Measurements from ENCODE around the gene TEPSIN.
"Not testable (repeated sequence)": the region's sequence is repeated elsewhere in the genome, so short reads cannot be mapped to it uniquely, and the experiment has no call there.

Gene TEPSIN

DNA sequence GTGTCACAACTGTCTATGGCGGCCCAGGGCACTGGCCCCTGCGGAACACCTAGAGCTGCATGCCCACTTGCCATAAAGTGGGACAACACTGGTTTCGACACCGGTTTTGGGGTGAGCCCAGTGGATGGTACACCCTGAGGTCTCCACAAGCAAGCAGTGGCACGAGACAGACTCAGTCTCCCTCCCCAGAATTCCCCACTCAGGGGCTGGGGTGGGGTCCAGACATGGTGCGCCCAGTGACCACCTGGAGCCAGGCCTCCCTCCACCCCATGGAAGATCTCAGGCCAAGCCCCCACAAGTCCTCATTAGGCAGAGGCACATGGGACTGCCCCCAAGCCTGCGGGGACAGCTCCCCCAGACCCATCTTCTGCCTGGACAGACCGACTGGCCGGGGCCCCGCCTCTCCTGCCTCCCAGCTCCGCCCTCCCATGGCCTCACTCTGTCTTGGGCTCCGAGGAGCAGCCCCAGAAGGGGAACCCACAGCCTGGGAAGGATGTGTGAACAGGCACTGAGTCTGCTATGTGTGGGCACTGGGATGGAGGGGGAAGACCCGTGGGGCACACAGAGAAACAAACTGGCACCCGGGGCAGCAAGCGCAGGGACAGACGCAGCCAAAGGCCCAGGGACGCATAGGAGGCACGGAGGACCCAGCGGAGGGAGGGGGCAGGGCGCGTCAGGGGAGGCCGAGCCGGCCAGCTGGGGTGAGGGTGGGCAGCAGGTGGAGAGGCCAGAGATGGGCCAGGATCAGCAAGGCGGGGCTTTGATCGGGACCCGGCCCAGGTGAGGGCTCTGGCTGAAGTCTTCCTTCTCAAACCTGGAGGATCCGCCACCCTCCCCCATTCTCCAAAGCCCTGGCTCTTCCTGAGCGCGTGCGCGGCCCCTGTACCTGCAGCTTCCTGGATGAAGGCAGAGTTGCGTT lies 2.8 kb downstream of the TEPSIN start:
- DNase-seq (ENCODE audit: low read depth in 2 of 2): no peak

DNA sequence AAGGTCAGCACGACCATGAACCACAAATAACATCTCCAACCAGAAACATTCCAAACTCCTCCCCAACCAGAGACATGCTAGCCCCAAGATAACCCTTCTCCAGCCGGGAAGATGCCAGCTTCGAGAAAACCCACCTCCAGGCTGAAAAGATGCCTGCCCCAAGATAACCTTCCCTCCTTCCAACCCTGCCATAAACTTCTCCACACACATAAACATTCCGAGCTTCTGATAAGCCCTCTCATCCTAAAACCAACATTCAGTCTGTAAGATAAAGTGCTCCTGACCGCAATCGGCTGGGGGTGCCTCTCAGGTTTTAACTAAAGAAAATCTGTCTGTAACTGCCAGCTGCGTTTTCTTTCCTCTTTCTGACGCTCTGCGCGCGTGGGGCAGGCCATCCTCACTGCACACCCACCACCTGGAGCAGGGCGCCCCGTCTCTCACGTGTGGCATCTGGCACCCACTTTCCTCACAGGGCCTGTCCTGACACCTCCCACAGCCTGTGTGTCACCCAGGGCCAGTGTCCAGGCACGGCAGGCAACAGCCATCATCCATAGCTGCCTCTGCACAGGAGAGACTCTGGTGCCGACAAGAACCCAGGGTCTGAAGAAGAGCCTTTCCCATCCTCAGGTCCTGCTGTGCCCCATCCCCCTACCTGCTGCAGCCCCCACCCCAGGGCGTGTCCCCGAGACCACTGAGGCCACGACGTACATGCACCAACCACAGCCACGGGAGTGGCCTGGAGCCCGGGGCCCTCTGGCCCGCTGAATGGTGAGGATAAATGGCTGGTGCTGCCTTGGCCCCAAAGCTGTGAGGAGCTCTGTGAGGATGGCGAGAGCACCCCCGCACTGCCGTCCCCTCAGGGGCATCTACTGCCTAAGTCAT lies 3.7 kb downstream of the TEPSIN start:
- no peak for DNase-seq (ENCODE audit: low read depth in 2 of 2)

DNA sequence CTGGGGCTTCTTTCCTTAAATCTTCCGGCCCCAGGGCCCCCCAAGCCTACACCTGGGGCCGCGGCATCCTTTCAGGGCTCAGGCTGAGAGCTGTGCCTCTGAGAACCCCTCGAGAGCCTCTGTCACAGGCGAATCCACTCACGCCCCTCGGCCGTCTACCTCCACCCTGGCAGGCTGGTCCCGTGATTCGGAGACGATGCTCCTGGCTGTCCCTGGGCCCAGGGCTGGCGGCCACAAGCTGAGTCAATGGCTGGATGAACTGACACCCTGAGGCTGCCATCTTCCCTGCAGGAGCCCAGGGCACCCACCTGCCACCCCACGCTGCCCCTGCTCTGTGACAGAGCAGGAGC lies 4.4 kb downstream of the TEPSIN start:
- no peak for DNase-seq (ENCODE audit: low read depth in 2 of 2)

DNA sequence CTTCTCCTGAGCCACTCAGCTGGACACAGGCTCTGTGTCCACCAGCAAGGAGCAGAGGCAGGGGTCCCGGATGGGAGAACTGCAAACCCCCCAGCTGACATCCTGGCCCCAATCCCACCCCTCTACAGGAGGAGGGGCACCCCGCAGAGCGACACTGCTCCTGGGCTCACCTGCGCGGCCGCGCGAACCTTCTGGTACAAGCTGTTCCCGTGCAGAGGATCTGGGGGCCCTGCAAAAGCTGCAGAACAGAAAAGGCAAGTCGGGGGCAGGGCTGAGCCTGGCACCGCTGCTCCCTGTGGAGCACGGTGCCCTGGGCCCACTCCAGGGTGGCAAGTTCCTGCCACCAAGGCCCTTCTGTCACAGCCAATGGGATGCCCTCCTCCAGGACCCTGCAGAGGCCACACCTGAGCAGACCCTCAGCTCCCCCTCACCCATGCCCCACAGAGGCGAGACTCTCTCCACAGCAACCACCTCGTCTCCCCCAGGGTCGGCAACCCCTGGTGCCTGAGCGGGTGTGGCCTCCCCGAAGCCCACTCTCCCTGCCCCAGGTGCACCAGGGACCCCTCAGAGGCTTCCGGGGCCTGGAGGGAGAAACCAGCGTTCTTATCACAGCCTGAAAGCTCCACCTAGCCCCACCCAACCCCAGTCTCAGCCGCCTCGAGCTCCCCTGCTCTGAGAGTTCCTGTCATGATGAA lies 4.9 kb downstream of the TEPSIN start:
- DNase-seq (ENCODE audit: low read depth in 2 of 2): no peak

DNA sequence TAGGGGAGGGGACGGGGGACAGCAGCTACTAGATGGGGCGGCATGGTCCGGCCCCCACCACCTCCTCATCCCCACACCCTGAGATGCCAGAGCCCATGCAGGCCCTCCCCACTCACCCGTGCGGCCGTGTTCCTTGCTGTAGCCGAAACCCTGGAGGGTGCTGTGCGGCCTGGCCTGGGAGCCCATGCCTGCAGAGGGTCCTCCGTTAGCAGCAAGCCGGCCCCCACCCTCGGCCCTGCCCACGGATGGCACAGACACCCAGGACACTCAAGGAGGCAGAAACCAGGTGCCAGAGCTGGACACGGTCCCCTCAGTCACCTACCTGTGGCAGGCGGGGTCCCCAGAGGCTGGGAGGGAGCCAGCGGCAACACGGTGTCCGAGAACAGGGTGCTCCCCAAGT lies 5.5 kb downstream of the TEPSIN start:
- no peak for DNase-seq (ENCODE audit: low read depth in 2 of 2)

DNA sequence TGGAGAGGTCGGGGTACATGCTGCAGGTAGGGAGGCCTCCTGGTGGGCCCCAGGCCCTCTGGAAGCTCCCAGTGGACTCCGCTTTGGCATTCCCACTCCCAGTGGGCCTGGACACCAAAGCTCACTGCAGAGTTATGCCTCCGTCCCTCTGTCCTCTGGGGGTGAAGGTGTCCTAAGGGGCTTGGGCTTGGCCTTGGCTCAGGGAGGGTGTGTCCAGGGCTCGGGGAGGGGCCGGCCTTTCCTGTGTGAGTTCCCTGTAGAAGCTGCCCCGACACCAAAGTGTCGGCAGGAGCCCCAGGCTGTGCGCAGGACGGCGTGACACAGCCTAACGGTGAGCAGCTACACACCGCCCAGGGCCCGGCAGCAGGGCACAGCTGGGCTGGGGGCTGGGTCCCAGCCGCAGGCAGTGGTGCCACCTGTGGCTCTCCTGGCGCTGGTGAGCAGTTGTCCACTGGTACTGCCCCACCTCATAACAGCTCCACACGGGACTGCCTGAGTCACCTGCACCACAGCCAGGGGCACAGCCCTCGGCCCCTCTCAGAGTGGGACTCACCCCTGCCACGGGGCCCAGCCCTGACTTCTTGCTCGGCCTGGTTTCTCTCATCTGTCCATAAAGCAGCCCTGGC lies 6.1 kb downstream of the TEPSIN start:
- DNase-seq (ENCODE audit: low read depth in 2 of 2): no peak

DNA sequence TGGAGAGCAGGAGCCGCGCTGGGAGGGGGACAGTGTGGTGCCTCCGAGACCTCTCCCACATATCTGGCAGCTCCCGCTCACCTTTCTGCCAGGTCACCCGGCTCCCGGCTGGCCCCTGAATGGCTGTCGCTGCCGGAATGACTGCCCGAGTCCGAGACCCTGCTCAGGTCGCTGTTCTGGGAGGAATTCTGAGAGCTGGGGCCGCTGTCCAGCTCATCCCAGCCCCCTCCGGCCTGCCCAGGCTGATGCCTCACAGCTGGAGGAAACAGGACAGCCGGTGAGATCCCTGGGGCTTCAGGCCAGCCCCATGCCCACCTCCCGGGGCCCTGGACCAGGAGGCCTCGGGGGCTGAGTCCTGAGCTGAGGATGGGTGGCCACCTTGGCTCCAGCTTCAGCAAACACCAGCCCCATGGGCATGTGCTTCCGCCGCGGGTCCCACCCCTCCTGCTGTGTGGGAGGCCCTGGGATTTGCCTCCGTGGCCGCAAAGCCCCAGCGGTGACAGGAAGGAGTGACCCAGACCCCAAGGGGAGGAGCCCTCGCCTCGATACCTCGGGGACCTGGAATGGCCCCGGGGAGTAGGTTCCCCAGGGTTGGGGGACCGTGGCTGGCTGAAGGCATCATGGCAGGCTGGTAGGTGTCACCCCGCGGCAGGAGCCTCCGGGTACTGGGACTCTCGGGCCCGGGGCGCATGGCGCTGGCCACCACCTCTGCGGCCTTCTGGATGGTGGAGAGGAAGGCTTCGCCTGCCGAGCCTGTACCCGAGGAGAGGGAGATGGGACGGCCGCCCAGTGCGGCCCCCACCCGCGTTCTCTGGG lies 6.9 kb downstream of the TEPSIN start:
- DNase-seq (ENCODE audit: low read depth in 2 of 2): no peak

DNA sequence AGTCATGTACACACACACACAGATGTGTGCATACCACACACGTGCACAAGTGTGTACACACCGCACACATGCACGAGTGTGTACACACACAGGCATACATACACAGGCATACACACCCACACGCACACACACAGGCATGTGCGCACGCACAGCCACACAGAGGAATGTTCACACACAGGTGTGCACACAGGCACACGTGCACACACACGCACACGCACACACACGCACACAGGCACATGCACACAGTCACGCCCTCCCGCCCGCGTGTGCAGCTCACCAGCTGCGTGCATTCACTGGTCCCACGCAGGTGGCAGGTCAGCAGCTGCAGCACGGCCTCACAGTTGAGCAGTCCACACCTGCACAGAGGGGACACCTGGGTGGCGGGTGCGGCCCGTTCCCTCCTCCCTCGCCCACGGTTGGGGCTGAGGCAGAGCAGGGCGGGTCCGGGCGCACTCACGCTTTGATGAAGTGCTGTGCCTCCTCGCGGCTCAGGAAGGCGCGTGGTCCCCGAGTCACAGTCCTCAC lies 7.7 kb downstream of the TEPSIN start:
- no peak for DNase-seq (ENCODE audit: low read depth in 2 of 2)

DNA sequence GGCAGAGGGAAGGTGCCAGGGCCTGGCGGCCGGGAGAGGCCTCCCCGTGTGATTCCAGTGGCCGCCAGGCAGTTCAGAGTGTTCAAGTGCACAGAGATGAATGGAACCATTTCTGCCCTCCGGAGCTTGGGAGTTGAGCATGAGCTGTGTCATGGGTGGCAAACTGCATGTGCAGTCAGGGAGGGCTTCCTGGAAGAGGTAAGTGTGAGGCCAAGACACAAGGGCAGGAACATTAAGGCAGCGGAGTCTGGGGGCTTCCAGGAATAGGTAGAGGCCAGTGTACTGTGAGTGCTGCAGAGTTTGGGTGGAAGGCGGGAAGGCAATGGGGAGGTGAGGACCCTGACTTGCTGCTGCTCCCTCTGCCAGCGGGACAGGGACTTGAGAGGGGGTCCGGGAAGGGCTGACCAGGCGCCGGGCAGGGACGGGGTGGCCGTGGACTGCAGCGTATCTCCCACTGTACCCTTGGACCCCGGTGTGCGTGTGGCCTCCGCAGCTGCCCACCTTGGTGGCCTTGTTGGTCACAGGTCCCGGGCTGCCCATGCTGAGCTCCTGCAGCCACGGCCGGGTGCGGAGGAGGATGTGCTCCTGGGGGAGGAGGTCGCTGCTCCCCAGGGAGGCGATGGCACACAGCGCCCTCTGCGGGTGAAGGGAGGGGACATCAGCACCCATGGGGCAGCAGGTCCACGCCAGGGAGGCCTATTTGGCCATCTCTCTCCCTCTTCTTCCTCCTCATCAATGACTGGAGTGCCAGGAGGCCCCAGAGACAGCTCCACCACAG lies 8.6 kb downstream of the TEPSIN start:
- DNase-seq (ENCODE audit: low read depth in 2 of 2): no peak

DNA sequence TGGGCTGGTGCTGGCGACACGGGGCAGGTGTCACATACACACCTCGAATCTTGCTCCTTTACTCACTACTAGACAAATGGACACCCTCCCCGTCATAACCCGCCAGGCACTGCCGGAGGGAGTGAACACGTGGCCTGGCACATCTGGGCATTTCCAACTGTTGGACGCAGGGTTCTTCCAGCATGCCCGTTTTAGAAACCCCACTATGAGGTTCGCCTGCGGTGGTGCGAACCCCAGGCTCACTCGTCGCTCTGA lies 9.3 kb downstream of the TEPSIN start:
- DNase-seq (ENCODE audit: low read depth in 2 of 2): no peak

DNA sequence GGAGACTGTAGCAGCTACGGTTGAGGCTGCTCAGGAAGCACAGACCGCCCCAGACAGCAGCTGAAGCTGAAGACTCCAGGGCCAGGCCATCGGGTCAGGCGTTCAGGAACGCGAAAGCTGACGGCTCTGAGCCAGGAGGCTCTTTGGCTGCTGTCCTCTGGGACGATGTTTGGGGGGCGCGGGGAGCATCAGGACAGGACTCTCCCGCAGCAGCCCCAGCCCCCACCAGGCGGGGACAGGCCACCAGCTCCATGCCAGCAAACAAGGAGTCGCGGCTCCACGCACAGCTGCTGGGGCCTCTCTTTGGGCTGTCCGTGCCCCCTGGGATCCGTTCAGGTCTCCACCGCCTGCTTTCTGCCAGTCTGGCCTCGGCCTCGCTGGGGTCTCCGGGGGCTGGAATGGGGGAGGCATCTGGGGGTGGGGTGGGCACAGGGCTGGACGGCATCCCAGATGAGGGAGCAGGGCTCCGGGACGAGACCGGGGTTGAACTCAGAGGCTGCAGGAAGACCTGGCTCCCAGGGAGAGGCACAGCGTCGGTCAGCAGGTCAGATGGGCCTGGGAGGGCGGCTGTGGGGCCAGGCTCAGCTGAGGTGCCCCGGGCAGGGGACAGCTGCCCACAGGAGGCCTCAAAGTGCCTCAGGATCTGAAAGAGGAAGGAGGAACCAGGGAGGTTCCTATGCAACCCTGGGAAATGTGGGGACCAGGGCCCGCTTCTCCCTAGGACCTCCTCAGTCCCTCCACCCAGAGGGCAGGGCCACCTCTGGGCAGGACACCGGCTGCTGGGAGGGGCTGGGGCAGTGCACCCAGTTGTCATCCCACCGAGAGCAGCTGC lies 9.8 kb downstream of the TEPSIN start:
- no peak for DNase-seq (ENCODE audit: low read depth in 2 of 2)

DNA sequence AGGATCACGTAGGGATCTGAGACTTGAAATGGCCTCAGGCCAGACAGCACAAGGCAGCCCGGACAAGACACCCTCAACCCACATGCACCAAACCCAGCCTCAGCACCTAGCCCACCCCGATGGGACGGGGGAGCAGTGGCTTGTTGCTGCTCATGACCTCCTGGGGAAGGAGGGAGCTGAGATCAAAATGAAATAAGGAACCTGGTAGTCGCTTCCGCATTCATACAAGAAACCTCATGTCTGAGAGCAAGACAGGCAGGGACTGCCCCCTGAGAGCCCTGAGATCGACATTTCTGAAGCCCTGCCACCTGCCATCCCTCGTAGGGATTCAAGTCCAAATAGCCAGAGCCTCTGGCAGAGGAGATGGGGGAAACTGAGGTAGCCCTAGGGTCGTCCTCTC lies 10.4 kb downstream of the TEPSIN start:
- DNase-seq (ENCODE audit: low read depth in 2 of 2): no peak

DNA sequence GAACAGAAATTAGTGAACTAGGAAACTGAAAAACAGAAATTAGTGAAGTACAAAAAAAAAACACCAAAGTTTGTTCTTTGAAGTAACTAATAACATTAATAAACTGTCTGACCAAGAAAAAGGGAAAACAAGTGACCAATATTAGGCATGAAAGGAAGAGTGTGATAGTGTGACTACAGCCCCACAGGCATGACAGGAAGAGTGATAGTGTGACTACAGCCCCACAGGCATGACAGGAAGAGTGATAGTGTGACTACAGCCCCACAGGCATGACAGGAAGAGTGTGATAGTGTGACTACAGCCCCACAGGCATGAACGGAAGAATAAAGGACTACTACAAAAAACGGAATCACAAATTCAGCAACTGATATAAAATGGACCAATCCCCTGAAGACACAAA lies 11.2 kb downstream of the TEPSIN start:
- DNase-seq (ENCODE audit: low read depth in 2 of 2): not testable (repeated sequence)

DNA sequence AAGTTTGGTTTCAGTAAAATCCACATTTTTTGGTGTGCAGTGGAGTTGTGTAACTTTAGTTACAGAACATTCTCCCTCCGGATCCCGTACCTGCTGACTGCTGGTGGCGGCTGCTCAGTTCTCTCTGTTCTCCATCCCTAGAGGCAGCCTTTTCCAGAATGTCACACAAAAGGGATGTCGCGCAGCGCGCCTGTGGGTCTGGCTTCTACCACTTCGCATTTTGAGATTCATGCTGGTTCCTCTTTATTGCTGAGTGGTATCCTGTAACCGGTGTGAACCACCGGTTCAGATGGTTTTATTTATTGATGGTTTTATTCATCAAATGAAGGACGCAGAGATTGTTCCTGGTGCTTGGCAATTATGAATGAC lies 15.1 kb downstream of the TEPSIN start:
- no peak for DNase-seq (ENCODE audit: low read depth in 2 of 2)

DNA sequence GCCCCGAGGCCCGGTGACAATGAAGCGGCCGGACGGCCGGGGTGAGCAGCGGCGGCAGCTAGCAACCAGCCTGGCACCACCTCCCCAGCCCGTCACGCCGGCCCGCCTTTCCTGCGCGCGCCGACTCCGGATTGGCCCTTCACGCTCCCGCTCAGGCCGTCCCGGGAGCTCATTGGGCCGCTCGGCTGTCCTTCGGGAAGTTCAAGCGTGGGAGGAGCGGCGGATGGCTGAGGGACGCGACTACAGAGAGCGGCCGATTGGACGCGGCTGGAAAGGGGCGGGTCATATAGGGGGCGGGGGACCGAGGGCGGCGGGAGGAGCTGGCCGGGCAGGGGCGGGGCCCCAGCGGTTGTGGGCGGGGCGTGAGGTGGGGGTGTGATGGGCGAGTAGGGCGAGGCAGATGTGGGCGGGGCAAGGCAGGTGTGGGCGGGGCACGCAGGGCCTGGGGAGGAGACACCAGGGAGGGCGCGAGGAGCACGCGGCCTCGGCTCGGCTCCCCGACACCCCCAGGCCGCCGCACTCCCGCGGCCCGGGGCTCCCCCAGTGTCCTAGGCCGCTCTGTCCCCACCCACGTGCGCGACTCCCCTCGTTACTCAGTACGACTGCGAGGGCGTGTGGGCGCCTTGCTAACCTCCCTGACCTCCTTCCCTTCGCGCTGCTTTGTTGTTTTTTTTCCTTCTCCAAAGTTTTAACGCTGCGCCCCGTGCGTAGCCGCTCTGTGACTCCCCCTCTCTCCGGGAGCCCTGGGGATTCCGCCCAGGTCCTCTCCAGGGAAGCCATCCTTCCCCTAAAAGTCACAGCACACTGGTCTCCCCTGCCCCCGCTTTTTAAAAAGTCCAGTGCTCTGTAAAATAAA lies 15.7 kb downstream of the TEPSIN start, which contains the start of gene CEP131:
CEP131 (minus strand) TSS at position 60 of the 856 bp plus-strand sequence. CDS start 2,909 bp downstream, outside the sequence.
- DNase-seq (ENCODE audit: low read depth in 2 of 2): peak; percentile 98 to 99

DNA sequence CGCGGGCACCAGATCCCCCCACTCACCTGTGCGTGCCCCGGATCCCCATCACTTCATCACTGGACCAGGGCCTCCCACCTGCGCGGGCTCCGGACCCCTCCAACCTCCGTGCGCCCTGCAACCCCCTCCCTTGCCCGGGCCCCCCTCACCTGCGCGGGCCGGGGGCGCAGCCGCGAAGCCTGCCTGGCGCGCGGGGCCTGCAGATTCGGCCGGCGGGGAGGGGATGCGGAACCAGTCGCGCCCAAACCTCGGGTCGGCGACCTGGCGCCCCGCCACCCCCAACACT lies 16.3 kb downstream of the TEPSIN start:
- no peak for DNase-seq (ENCODE audit: low read depth in 2 of 2)

DNA sequence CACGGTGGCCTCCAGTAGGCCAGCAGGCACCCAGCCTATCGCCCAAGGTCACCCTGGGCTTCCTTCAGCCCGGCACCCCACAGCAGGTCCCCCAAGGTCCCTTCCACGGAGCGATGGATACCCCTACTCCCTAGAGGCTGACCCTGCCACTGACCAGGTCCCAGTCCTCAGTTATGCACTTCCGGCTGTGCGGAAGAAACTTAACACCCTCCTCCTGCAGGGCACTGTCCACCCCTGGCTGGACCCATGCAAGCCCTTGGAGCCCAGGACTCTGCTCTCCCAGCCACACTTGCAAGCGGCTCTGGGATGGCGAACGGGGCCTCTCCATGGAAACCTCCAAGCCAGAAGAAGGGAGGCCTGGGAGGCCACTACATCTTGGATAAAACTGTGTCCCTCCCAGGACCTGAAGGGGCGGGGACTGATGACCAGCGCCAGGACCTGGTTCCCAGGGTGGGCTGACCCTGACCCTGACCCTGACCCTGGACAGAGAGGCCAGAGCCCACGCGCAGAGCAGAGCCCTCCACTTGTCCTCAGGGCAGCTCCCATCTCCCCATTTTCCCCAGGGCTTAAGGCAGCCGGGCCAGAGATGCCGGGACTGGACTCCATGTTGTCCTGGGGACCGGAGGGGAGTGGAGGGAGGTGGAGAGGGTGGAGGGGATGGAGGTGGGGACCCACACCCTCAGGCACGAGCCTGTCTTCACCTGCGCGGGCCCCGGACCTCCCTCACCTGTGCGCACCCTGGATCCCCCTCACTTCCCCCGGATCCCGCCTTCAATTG lies 16.8 kb downstream of the TEPSIN start:
- no peak for DNase-seq (ENCODE audit: low read depth in 2 of 2)

DNA sequence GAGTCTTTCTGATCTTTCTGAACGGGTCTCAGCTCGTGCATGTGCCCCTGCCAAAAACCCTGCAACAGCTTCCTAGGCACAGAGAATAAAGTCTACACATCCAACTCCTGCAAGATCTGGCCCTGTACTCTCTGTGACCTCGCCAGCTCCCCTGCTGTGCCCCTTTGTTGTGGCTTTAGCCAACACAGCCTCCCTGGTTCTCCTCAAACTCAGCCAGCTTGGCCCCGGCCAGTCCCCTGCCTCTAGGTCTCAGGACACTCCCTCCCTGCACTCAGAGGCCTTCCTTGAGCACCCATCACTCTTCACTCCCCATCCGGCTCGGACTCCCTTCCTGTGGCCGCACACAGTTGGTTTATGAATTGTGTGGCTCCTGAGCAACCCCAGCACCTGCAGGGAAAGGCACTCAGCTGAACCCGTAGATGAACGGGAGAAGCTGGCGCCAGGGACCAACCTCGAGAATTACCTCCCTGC lies 17.4 kb downstream of the TEPSIN start:
- DNase-seq (ENCODE audit: low read depth in 2 of 2): no peak
